MV-4-11 (cell line): ENCODE measurements around the gene PEX10.

Source experiments
- DNase-seq: peaks from one replicate; lab custom pipeline; 2025; lab: John Stamatoyannopoulos, UW

Gene PEX10

DNA sequence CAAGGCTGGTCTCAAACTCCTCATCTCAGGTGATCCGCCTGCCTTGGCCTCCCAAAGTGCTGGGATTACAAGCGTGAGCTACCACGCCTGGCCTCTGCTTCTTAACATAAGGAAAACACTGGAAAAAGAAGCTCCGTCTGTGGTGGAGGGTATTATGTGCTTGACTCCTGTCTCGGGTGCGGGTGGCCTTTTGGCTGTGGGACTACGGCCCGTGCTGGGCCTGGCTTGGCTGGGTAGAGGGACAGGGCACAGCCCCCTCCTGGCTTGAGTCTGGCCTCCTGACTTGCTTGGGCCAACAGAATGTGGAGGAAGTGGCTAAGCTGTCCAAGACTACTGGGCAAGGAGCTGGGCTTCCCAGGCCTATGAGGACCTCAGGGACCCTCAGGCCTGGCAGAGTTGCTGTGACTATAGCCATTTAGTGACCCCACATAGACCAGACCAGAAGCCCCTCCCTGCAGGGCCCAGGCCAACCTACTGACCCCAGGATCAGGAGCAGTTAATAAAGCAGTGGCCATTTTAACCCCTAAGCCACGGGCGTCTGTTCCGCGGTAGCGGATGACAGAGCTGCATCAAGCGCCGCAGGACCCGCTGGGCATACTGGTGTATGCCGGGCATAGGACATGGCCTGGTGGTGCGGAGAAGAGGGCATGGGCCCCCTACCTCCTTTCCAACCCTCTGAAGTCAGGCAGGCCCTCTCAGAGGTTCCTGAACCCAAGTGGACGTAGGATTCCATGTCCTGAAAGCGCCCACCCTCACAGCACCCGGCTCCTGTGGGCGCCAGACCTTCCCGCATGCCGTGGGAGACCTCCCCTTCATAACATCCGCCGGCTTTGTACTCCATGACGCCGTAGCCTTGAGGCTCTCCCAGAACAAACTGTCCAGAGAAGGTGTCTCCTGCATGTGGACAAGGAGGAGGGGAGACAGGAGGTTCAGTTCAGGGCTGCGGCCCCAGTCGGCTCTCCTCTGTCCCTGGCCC is 25.4 kb downstream of the PEX10 start:
- DNase-seq, result no peak

DNA sequence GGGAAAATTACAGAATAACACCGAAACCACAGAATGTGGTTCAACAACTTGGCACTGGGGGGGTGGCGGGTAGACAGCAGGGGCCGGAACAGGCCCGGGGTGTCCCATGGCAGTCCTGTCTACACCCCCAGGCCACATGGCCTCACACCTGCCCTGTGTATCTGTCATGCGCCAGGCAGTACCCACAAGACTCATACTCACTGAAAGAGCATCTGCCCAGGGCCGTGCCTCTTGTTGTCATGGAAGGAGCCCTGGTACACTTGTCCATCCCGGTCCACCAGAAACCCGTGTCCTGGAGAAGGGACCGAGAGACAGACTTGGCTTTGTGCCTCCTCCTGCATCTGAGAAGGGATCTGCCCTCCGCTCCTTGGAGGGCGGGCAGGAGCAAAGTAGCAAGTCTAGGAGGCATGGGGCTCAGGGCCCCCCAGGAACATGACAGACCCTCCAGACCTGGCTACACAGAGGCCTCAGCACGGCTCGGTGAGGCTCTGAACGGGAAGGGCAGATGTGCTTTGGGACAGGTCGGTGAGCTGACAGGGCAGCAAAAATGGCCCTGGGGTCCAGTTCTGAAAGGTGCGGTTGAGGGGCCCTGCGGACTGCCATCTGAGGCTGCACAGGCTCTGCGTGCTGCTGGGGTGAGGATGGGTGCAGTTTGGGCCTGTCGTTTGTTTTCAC is 26.6 kb downstream of the PEX10 start:
- DNase-seq, result no peak

DNA sequence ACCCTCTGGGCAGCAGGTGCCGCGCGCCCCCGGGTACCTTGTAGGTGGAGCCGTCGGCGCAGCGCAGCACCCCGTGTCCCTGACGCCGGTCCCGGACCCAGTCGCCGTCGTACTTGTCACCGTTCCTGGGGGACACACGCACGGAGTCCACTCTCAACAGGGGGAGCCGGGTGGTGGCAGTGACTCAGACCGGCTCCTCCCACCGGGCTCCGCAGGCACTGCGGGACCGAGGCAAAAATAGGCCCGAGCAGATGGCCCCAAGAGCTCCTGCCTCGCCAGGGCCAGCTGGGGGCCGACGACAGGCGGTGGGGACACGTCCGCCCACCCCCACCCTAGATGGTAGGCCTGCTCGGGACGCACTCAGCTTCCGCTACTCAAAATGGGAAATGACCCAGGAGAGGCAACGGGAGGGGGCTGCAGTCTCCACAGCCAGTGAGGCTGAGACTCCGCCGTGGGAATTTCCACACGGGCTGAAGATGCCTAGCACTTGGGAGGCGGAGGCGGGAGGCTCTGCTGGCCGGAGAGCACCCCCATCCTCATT is 27.4 kb downstream of the PEX10 start:
- DNase-seq, result no peak

DNA sequence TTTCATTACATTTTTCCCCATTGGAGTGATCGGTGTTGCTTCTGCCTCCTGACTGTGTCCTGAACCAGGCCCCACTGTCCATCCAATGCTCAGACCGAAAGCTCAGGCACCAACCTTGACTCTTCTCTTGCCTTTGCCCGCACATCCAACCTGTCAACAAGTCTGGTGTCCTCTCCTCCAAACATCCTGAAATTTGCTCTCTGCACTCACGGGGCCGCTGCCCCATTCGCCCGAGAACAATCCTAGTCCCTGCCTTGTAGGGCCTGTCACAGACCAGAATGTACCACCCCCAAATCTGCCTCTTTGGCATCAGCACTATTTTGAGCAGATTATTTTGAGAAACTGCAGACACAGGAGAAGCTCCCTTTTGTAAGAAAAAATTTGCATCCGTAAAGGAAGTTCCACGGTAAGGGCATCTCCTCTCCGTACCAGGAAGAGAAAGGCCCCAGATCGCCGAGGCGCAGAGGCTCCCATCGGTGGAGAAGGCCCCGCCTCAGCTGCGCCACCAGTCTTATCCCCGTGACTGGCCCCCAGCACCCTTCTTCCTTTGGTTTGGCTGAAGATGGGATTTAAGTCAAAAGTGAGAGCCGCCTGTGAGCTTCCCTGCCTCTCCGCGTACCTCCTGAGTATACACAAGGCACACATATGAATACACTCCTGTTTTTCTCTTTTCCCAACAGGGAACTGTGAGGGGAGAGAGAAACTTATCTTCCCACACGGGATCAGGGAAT is 28.1 kb downstream of the PEX10 start:
- no peak for DNase-seq

DNA sequence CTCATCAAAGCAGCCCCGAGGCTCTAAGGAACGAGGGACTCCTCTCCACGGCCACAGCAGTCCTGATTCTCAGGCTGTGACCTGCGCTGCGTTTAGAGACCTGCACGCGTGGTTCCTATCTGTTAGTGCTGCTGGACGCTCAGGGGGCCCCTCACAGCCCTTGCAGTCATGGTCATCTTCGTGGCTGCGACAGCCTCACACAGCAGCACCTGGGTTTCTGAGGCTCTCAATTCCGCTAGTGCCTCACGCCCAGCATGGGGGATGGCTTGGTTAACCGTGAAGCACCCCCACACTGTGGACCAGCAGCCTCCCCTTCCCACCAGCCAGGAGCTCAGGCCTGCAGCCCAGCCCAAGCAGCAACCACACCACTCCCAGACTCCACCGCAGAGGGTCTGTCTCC is 28.8 kb downstream of the PEX10 start:
- no peak for DNase-seq

DNA sequence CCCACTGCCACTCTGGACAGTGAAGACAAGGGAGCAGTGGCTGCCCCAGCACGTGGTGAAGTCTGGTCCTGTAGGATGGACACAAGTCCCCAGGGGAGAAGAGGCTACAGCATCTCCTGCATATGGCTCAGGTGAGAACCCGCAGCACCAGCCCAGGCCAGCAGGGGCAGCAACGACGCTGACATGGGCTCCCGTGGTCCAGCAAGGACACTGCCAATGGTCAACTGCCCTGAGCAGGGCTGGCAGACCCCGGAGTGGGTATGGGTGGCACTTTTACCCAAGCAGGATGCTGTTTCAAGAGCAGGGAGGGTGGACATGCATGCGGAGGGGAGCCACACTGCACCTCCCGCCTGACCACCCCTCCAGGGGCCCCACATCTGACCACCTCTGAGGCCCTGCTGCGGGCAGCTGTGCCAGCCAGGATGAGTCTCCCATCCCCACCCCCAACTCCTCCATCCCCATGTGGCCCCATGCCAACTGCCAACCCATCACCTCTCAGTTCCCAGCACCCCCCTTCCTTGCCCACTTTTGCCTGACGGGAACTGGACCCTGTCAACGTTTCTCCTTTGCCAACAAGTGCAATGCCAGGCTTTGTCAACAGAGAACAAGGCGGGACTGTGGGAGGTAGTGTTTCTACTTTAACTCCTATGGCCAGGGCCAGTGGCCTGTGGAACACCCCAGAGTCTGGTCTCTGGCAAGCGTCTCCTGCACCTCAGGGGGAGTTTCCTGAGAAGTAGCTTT is 29.6 kb downstream of the PEX10 start:
- no peak for DNase-seq

DNA sequence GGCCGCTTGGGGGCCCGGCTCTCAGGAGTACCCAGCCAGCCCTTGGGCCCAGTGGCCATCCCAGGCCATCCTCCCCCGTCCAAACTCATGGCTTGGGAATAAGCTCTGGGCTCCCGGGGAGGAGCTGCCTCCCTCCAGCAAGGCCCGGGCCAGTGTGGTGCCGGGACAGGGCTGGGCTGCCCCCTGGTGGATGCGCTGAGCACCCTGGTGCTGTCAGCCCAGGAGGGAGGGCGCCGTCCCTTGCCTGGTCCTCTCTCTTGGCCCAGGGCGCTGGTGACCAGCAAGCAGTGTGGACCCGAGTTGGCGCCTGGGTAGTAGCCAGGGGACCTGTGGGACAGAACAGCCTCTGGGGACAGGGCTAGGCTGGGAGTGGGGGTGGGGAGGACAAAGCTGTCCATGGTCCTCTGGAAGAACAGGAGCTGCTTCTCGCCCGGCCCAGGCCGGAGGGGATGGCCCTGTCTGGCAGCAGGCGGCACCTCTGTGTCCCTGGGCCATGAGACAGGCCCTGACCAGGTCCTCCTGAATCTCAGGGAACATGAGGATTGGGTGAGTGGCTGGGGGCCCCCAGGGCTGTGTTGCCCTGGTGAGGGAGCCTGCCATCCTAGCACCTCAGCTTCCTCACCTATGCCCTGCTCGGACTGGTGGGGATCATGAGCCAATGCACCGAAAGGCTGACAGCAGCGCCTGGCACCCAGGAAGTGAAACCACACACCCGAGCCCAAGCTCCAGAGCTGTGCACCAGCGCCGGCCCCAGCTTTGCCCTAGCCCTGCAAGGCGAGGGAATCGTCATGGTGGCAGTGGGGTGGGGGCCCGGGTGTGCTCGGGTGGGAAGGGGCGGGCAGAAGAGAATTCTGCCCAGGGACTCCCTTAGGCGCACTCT is 30.4 kb downstream of the PEX10 start:
- DNase-seq, result peak; percentile 47

DNA sequence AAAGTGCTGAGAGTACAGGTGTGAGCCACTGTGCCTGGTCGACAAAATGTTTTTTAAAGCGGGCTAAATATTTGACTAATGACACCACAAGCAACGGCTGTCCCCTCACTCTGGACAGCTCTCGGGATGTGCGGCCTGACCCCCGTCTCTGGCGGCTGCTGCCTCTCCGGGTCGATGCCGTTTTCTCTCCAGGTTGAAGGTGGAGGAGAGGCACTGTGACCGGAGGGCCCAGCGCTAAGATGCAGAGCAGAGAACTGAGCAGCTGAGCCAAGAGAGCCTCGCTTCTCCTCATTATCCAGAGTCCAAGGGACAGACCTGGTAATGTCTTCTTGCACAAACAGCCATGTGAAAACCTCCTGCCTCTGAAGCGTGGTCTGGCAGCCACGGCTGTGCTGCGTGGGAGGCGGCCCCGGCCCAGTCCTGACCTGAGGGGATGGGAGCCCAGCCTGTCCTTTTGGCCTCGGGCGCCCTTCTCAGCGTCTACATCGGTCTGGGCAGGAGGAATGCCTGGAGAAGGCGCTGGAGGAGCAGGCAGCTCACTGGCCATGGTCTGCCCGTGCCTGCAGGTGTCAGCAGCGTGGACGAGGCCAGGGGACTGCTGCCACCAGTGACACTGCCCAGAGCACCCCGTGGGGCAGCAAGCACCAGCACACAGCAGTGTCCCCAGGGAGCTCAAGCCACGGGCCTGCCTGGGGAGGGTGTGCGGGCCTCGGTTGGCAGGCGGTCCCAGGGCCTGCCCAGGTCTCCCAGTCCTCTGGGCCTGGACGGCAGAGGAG is 31.4 kb downstream of the PEX10 start:
- DNase-seq, result no peak

DNA sequence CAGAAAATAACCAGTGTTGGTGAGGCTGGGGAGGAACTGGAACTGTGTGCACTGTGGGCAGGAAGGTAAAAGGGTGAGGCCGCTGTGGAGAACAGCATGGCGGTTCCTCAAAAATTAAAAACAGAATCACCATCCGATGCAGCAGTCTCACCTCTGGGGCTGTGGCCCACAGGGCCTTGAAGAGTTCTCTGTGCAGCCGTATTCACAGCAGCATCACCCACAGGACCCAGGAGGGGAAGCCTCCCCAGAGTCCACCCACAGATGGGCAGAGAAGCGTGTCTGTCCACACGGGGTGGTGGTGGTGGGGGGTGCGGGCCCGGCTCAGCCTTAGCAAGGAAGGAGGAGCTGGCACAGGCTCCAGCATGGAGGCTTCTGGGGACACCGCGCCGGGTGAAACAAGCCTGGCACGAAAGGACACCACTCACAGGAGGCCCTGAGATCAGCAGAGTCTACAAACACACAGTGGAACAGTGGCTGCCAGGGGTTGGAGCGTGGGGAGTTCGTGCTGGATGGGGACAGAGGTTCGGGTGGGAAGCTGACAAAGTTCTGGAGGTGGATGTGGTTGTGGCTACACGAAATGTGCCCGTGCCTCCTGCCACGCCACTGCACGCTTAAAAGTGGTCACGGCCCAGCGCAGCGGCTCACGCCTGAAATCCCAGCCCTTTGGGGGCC is 32.5 kb downstream of the PEX10 start:
- DNase-seq, result no peak

DNA sequence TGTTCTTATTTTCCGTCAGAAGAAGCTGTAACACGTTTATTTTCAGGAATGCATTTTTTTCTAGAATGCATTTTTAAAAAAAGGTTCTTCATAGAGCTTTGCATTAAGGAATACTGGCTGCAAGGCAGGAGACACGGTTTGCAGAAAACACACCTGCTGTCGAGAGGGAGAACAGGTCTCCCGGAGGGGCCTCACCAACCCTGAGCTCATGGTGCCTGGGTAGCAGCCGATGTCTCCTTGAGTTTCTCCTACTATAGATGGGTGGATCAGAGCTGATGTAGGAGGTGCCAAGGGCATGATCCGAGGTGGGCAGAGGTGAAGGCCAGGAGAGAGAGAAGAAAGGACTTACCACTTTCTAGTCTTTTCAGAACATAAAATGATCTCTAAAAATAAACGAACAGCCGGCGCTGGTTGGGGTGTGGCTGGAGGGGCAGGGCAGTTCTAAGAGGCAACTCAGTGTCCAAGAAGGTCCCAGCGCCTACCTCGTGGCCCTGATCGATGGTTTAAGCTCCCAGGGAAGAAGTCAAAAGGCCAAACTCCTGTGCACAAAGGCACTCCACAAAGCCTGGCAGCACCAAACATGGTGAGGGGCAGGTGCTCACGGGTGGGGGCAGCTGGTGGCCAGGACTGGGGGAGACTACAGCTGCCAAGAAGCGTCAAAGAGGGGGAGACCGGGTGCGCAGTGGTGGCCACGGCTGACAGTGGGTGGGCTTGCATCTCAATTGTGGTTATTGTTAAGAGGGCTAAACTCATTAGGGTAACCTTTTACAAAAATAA is 33.2 kb downstream of the PEX10 start:
- no peak for DNase-seq

DNA sequence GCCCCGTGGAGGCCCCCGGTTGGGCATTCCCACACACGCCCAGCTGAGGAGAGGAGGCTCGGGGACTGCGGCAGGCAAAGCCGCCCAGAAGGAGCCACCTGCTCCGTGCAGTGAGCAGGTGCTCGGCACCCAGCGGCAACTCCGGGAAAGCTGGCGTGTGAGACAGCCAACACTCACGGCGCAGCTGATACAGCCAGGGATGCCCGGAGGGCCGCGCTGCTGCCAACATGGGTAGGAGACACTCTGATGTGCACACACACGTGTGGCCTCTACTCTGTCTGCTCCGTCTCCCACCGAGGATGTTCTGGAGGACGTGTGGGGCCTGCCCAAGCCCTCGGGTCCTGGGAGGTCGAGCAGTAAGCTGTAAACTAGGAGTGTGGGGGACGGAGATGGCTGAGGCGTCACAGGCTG is 33.9 kb downstream of the PEX10 start:
- no peak for DNase-seq

DNA sequence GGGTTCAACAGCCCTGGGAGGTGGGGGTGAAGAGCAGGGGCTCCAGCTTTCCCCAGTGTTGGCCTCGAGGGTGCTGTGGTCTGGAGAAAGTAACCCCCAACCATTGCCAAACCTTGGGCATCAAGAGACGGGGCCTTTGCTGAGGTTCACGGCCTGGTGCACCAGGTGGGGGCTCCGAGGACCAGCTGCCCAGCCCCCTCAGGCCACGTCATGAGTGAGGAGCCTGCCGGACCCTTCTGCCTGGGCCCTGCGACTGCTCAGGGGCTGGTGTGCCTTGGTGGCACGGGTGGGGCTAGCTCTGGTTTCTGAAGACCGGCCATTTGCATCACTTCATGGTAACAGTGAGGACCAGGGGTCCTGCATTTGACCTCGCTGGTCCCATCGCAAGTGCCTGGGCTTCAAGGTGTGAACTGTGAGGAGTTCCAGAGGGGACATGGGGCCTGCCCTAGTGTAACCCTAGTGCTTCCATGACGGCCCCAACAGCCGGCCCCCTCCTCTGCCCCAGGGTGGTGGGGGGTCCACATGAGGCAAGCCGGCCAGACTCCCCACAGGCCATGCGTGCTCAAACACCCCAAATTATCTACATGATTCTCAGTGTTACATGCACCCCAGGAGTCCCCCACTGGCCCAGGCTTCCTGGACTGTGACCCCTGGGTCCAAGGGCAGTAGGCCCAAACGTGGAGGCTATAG is 34.5 kb downstream of the PEX10 start:
- no peak for DNase-seq

DNA sequence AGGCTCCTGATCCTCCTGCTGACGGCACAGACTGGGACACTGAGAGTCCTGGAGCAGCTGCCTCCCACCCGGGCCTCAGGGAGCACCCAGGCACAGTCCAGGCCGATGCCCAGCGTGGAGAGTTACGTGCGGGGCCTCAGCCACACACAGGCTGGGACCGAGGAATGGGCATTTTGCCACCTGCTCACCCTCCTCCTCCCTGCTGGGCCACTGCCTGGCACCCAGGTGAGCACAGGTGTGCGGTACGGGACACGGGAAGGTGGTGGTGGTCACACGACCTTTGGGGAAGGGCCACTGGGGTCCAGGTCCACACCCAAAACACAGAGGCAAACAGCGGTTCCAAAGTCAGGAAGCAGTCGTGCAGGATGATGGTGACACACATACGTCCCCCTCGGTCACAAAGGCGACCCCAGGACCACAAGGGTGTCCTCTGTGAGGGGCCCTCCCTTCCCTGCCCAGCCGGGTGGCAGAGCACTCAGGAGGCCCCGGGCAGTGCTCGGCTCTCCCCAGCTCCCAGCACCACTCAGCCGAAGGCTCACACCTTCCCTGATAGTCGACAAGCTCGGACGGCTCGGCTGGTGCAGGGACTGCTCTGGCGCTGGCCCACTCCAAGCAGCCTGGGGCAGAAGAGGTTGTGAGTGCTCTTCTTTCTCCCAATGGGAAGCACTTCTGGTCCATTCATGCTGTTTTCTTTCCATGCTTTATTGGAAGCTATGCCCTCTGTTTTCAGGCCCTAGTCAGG is 35.3 kb downstream of the PEX10 start:
- DNase-seq, result no peak

DNA sequence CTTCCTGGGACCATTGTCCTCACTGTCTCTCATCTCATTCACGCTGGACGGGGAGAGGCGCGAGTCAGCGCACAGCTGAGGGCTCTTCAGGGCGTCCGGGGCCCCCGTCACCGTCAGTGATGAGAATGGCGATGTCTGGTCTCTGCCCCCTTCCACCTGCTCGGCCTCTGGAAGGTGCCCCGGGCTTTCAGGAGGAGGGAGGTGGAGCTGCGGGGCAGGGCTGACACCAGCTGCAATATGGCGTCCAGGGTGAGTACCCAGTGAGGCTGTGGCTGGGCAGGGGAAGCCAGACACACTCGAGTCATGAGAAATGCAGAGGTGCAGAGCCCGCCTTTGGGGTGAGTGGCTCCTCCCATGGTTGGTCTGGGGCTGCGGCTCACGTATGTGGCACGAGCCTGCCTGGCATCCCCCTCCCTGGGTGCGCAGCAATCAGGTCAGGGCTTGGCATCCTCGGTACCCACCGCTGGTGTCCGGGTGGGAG is 36.1 kb downstream of the PEX10 start:
- DNase-seq, result no peak

DNA sequence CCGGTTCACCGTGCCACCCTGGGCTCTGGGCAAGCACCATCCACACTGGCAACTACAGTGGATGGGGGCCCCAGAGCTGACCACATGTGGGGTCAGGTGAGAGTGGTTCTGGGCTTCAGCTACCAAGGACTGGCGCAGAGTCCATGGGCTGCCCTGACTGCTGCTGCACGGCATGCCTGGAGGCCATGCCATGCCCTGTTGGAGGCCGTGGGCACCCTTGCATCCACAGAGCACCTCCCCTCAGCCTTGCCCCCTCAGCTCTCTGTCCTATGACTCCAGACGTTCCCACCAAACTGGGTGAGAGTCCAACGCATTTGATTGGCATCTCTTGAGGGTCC is 36.5 kb downstream of the PEX10 start:
- no peak for DNase-seq

DNA sequence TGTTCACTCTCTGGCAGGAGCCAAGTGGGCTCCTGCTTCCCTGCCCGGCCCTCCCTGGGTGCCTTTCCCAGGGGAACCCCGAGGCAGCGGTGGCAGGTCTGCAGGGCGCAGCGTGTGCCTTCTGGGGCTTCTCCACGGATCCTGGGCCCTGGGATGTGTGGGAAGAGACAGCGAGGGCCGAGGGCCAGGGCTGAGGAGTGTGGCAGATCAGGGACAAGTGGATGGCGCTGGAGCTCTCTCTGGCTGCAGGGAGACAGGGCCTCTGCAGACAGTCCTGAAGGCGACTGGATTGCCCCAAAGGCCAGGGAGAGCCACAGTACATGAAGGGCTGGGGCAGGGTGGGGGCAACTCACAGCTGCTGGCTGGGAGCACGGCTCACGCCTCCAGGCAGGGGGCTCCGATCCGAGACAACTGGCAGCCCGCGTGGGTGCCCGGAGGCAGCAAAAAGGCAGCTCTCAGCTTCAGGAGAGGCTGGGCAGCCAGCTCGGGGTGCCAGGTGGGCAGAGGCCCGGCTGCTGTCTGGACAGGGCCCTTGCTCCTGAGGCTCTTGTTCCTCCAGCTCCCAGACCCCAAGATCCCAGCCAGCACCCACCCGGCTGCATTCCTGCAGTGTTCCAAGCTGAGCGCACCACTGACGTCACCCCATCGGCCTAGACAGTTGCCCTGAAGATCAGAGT is 37.0 kb downstream of the PEX10 start:
- no peak for DNase-seq
